Suprapubic skin (tissue), 4 donors: Measurements from ENCODE around the gene SMTNL2.

ENCODE experiments used
- EP300 ChIP-seq: sonication (generic); formaldehyde crosslinking; IDR thresholded peaks from one replicate; pipeline ENCODE4 v1.6.1; 2017; ENCODE audit warnings: antibody characterized with exemption
- POLR2A ChIP-seq, 2 donors: fragments of 450-650 bp; IDR thresholded peaks; one replicate each; pipeline ENCODE4 v1.6.1; 2017; ENCODE audit warnings: antibody characterized with exemption in 2 of 2, mild to moderate bottlenecking in 2 of 2, moderate library complexity in 2 of 2
- POLR2AphosphoS5 ChIP-seq, 3 donors: sonication (generic); formaldehyde crosslinking; IDR thresholded peaks; one replicate each; pipeline ENCODE4 v1.6.1; 2017; ENCODE audit warnings: antibody characterized with exemption in 3 of 3
- TF ChIP-seq, protein P1 (sequence below), 2 donors: fragments of 200-600 bp in 1 of 2; fragments of 450-650 bp in 1 of 2; sonication (generic) in 1 of 2; IDR thresholded peaks; one replicate each; pipeline ENCODE4 v1.5.1; 2016 to 2019; ENCODE audit warnings: antibody characterized with exemption in 2 of 2, mild to moderate bottlenecking in 1 of 2, moderate library complexity in 1 of 2

DNA sequence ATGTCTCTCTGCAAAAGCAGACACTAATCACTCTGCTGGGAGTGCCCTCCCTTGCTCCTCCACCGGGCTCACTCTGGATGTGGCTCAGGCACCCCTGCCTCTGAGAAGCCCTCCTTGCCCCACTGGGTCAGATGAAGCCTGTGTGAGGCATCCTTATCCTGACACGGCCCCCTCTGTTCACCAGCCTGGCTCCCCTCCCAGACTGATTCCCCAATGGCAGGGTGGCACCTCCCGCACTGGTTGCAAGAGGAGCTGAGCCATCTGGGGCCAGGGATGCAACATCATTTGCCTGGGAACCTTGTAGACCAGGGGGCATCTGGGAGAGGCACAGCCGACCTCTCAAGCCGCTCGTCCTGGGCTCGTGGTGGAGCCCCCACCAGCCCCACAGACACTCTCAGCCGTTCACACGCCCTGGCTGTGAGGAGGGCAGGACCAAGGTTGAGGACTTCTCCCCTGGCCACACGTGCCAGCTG is 6.7 kb downstream of the SMTNL2 start:
- TF ChIP-seq POLR2AphosphoS5 (IDR thresholded peaks at IDR 0.05): no peak
- no peak for TF ChIP-seq EP300
- TF ChIP-seq, protein P1, sequence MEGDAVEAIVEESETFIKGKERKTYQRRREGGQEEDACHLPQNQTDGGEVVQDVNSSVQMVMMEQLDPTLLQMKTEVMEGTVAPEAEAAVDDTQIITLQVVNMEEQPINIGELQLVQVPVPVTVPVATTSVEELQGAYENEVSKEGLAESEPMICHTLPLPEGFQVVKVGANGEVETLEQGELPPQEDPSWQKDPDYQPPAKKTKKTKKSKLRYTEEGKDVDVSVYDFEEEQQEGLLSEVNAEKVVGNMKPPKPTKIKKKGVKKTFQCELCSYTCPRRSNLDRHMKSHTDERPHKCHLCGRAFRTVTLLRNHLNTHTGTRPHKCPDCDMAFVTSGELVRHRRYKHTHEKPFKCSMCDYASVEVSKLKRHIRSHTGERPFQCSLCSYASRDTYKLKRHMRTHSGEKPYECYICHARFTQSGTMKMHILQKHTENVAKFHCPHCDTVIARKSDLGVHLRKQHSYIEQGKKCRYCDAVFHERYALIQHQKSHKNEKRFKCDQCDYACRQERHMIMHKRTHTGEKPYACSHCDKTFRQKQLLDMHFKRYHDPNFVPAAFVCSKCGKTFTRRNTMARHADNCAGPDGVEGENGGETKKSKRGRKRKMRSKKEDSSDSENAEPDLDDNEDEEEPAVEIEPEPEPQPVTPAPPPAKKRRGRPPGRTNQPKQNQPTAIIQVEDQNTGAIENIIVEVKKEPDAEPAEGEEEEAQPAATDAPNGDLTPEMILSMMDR (IDR thresholded peaks at IDR 0.05): no peak
- no peak for TF ChIP-seq POLR2A (IDR thresholded peaks at IDR 0.05)
